Sigmoid colon (tissue), 4 donors: ENCODE measurements around the gene CCDC85A.

Source experiments
- EP300 ChIP-seq, 4 donors: sonication (generic); formaldehyde crosslinking; IDR thresholded peaks; one replicate each; pipeline ENCODE4 v1.6.1; 2017; ENCODE audit warnings: antibody characterized with exemption in 4 of 4
- POLR2A ChIP-seq, 2 donors: fragments of 450-650 bp; IDR thresholded peaks; one replicate each; pipeline ENCODE4 v1.6.1; 2016; ENCODE audit warnings: antibody characterized with exemption in 2 of 2, mild to moderate bottlenecking in 2 of 2, moderate library complexity in 2 of 2
- POLR2AphosphoS5 ChIP-seq, 4 donors: sonication (generic); formaldehyde crosslinking; IDR thresholded peaks; one replicate each; pipeline ENCODE4 v1.6.1; 2017; ENCODE audit warnings: antibody characterized with exemption in 4 of 4
- TF ChIP-seq, protein P1 (sequence below), 4 experiments: fragments of 450-650 bp in 3 of 4; fragments of 200-600 bp in 1 of 4; IDR thresholded peaks; one replicate each; pipeline ENCODE4 v1.5.1; 2016 to 2019; ENCODE audit warnings: antibody characterized with exemption in 4 of 4, mild to moderate bottlenecking in 3 of 4, moderate library complexity in 2 of 4

DNA sequence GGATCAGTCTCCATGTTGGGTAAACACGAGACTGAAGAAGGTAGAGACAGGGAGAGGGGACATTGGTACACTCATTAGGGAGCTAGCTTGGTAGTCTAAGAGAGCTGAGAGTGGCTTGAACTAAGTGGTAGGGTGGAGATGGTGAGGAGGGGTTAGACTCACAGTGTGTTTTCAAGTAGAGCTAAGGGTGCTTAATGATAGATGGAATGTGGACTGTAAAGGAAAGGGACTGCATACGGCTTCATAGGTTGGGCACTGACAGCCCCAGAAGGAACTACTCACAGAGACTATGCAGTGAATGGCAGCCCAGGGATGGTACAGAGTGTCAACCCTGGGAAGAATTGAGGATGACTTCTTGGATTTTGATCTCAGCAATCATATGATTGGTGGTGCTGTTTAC lies 178.1 kb downstream of the CCDC85A start:
- TF ChIP-seq, protein P1, sequence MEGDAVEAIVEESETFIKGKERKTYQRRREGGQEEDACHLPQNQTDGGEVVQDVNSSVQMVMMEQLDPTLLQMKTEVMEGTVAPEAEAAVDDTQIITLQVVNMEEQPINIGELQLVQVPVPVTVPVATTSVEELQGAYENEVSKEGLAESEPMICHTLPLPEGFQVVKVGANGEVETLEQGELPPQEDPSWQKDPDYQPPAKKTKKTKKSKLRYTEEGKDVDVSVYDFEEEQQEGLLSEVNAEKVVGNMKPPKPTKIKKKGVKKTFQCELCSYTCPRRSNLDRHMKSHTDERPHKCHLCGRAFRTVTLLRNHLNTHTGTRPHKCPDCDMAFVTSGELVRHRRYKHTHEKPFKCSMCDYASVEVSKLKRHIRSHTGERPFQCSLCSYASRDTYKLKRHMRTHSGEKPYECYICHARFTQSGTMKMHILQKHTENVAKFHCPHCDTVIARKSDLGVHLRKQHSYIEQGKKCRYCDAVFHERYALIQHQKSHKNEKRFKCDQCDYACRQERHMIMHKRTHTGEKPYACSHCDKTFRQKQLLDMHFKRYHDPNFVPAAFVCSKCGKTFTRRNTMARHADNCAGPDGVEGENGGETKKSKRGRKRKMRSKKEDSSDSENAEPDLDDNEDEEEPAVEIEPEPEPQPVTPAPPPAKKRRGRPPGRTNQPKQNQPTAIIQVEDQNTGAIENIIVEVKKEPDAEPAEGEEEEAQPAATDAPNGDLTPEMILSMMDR (IDR thresholded peaks at IDR 0.05): no peak
- no peak for TF ChIP-seq POLR2A (IDR thresholded peaks at IDR 0.05)
- no peak for TF ChIP-seq EP300 (IDR thresholded peaks at IDR 0.05)
- TF ChIP-seq POLR2AphosphoS5 (IDR thresholded peaks at IDR 0.05): no peak
